ENCODE measurements around the gene MAP3K4. TPM values are rescaled to one million over a fixed set of nuclear protein-coding genes. Genes with fewer than 3 reads are reported as not detected.

The MAP3K4 gene
- total and polyA plus RNA-seq, 9 donors, result 17.3 to 29.1 (median 19.5) TPM

GRCh38 chr6:161164182-161164625, 172.6 kb downstream of the MAP3K4 start:
- Histone ChIP-seq H3K9me3 (replicated peaks; ENCODE audit: control insufficient read depth, low read depth, low read length) (no peaks in the 10 kb centered on the region), H3K27ac (ENCODE audit: low read length) (no peak overlapping the region), H3K36me3 (ENCODE audit: control insufficient read depth, insufficient read depth, low read length) (peaks cover 25% of the 10 kb centered on the region), H3K27me3 (ENCODE audit: control insufficient read depth, insufficient read depth, low read length) (no peaks in the 10 kb centered on the region), H3K4me1 (ENCODE audit: control insufficient read depth, insufficient read depth, low read length) (peaks cover 25% of the 10 kb centered on the region), H3K4me3 (ENCODE audit: low read length) (no peak overlapping the region)
- 95% methylated on average over 9 of the region's 9 CpGs for WGBS (ENCODE audit: insufficient coverage)
- no peak for DNase-seq

GRCh38 chr6:161166176-161166575, 174.6 kb downstream of the MAP3K4 start:
- 93% methylated on average over 9 of the region's 11 CpGs for WGBS (ENCODE audit: insufficient coverage)
- DNase-seq, result no peak

GRCh38 chr6:161166677-161167076, 175.1 kb downstream of the MAP3K4 start:
- peaks cover 29% of the 10 kb centered on the region for H3K4me1 ChIP-seq (ENCODE audit: control insufficient read depth, insufficient read depth, low read length)
- no CpG with 5 or more reads among the region's 5 CpGs for WGBS (ENCODE audit: insufficient coverage)

More at GRCh38 chr6:161166176-161166575, 174.6 kb downstream of the MAP3K4 start:
- H3K27ac ChIP-seq (ENCODE audit: low read length), result no peak overlapping the region
- H3K9me3 ChIP-seq (replicated peaks; ENCODE audit: control insufficient read depth, low read depth, low read length), result no peaks in the 10 kb centered on the region
- peaks cover 29% of the 10 kb centered on the region for H3K4me1 ChIP-seq (ENCODE audit: control insufficient read depth, insufficient read depth, low read length)
- H3K4me3 ChIP-seq (ENCODE audit: low read length), result no peak overlapping the region
- H3K27me3 ChIP-seq (ENCODE audit: control insufficient read depth, insufficient read depth, low read length), result no peaks in the 10 kb centered on the region
- H3K36me3 ChIP-seq (ENCODE audit: control insufficient read depth, insufficient read depth, low read length), result peaks cover 23% of the 10 kb centered on the region

More at GRCh38 chr6:161166677-161167076, 175.1 kb downstream of the MAP3K4 start:
- H3K36me3 ChIP-seq (ENCODE audit: control insufficient read depth, insufficient read depth, low read length), result peaks cover 23% of the 10 kb centered on the region
- no peaks in the 10 kb centered on the region for H3K27me3 ChIP-seq (ENCODE audit: control insufficient read depth, insufficient read depth, low read length)
- H3K9me3 ChIP-seq (replicated peaks; ENCODE audit: control insufficient read depth, low read depth, low read length), result no peaks in the 10 kb centered on the region
- no peak overlapping the region for H3K4me3 ChIP-seq (ENCODE audit: low read length)
- no peak overlapping the region for H3K27ac ChIP-seq (ENCODE audit: low read length)
- DNase-seq, result no peak
